Fibroblast of pulmonary artery (primary cell): ENCODE results near the gene ADAMTS18.
"Not testable (repeated sequence)": the region's sequence is repeated elsewhere in the genome, so short reads cannot be mapped to it uniquely, and the experiment has no call there.

Experiments
- DNase-seq: peaks from one replicate; pipeline ENCODE4 v3.0.0-alpha.2; 2010; ENCODE audit warnings: low read depth
- H3K4me3 ChIP-seq: replicated peaks from 2 replicates; pipeline ENCODE4 v1.5.1; 2011; ENCODE audit warnings: low read depth, mild to moderate bottlenecking, control low read depth, low read length, moderate library complexity
- TF ChIP-seq, protein P1 (sequence below): IDR thresholded peaks from 2 replicates; pipeline ENCODE4 v1.5.1; 2011; ENCODE audit warnings: mild to moderate bottlenecking, control low read depth, low read length, inconsistent platforms; ENCODE audit errors: missing control alignments

ADAMTS18 gene

DNA sequence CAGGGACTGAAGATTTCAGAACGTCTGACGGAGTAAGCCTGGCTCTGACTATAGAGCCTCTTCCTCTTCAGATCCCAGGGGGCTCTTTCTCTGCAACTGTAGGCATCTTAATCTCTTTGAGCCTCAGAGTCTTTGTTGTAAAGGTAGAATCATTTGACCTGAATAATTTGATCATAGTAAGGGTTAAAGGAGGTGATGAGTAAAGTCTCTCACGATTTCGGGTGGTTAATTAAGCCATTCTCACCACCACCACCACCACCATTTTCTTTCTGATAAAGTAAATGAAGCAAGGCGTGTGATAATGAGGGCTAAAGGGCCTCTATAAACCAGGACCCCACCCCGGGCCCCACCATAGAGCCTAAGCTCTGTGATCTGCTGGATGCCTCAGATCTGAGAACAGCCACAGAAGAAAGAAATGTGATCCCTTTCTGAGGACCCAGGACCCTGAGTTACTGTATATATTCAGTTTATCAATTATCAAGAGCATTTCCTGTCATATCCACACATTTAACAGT lies 33.0 kb upstream of the ADAMTS18 start:
- H3K4me3 ChIP-seq = no peak overlapping the region
- TF ChIP-seq, protein P1, sequence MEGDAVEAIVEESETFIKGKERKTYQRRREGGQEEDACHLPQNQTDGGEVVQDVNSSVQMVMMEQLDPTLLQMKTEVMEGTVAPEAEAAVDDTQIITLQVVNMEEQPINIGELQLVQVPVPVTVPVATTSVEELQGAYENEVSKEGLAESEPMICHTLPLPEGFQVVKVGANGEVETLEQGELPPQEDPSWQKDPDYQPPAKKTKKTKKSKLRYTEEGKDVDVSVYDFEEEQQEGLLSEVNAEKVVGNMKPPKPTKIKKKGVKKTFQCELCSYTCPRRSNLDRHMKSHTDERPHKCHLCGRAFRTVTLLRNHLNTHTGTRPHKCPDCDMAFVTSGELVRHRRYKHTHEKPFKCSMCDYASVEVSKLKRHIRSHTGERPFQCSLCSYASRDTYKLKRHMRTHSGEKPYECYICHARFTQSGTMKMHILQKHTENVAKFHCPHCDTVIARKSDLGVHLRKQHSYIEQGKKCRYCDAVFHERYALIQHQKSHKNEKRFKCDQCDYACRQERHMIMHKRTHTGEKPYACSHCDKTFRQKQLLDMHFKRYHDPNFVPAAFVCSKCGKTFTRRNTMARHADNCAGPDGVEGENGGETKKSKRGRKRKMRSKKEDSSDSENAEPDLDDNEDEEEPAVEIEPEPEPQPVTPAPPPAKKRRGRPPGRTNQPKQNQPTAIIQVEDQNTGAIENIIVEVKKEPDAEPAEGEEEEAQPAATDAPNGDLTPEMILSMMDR = no peak
- DNase-seq = no peak

- not testable (repeated sequence) for DNase-seq, H3K4me3 ChIP-seq
Observed at GRCh38 chr16:77463659-77464058, 28.8 kb upstream of the ADAMTS18 start.

GRCh38 chr16:77462894-77463293 lies 28.1 kb upstream of the ADAMTS18 start:
- TF ChIP-seq, protein P1 = no peak
- no peak overlapping the region for H3K4me3 ChIP-seq

GRCh38 chr16:77459534-77460254 lies 24.9 kb upstream of the ADAMTS18 start:
- no peak for DNase-seq
- TF ChIP-seq, protein P1 = no peak
- no peak overlapping the region for H3K4me3 ChIP-seq

More at GRCh38 chr16:77462894-77463293, 28.1 kb upstream of the ADAMTS18 start:
- no peak for DNase-seq

DNA sequence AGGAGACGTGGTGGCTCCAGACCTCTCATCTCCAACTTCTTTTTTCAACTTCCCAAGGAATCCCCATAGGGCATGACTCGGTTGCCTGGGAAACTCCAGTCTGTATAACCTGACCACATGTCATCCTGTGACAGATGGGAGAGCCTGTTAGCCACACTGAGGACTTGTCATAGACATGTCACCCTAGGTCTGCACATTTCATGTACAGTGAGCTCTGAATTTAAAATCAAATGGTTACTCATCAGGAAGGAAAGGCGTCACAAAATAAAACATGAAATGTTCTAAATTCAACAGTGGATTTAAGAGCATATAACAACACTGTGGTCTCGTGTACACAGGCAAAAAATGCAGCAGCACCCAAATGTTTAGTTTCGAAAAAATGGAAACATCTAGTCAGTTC lies 22.2 kb upstream of the ADAMTS18 start:
- H3K4me3 ChIP-seq = no peak overlapping the region
- DNase-seq = no peak
- TF ChIP-seq, protein P1 = no peak

- TF ChIP-seq, protein P1 = no peak
- DNase-seq = no peak
- H3K4me3 ChIP-seq = no peak overlapping the region
Observed at GRCh38 chr16:77452243-77452642, 17.4 kb upstream of the ADAMTS18 start.

GRCh38 chr16:77450790-77451487 lies 16.1 kb upstream of the ADAMTS18 start:
- no peak overlapping the region for H3K4me3 ChIP-seq
- DNase-seq = no peak
- TF ChIP-seq, protein P1 = no peak
